Mesothelial cell of epicardium (in vitro differentiated cells): ENCODE measurements around the gene CDKN2AIP. TPM values are rescaled to one million over a fixed set of nuclear protein-coding genes. Genes with fewer than 3 reads are reported as not detected.

Experiments used
- DNase-seq, 2 experiments: peaks; one replicate each; pipeline ENCODE4 v3.0.0; 2021; ENCODE audit warnings: low spot score in 2 of 2; ENCODE audit not compliant: unreplicated experiment in 2 of 2
- H3K27ac Mint-ChIP-seq: 2 replicates; pipeline ENCODE4 v1.8.0; 2021; ENCODE audit warnings: mixed read lengths
- H3K27me3 Mint-ChIP-seq: 2 replicates; pipeline ENCODE4 v1.8.0; 2021; ENCODE audit warnings: low read depth, mixed read lengths
- H3K36me3 Mint-ChIP-seq: 2 replicates; pipeline ENCODE4 v1.8.0; 2021; ENCODE audit warnings: mixed read lengths
- H3K4me1 Mint-ChIP-seq: 2 replicates; pipeline ENCODE4 v1.8.0; 2021; ENCODE audit warnings: mixed read lengths
- H3K4me3 Mint-ChIP-seq: 2 replicates; pipeline ENCODE4 v1.8.0; 2021; ENCODE audit warnings: mild to moderate bottlenecking, moderate library complexity, mixed read lengths
- H3K9me3 Mint-ChIP-seq: 2 replicates; pipeline ENCODE4 v1.8.0; 2021; ENCODE audit warnings: mixed read lengths
- total RNA-seq: library from RNA; stranded (reverse); gene quantifications from 3 replicates; pipeline ENCODE4 v1.2.1, GENCODE V29; 2021
- TF ChIP-seq, protein P1 (sequence below): fragments of 200-600 bp; sonication (generic); IDR thresholded peaks from one replicate; pipeline ENCODE4 v1.5.0; 2021; ENCODE audit warnings: antibody characterized with exemption; ENCODE audit not compliant: unreplicated experiment

CDKN2AIP gene
- total RNA-seq, 1 donor from 2014 or later, result 42.3 TPM

DNA sequence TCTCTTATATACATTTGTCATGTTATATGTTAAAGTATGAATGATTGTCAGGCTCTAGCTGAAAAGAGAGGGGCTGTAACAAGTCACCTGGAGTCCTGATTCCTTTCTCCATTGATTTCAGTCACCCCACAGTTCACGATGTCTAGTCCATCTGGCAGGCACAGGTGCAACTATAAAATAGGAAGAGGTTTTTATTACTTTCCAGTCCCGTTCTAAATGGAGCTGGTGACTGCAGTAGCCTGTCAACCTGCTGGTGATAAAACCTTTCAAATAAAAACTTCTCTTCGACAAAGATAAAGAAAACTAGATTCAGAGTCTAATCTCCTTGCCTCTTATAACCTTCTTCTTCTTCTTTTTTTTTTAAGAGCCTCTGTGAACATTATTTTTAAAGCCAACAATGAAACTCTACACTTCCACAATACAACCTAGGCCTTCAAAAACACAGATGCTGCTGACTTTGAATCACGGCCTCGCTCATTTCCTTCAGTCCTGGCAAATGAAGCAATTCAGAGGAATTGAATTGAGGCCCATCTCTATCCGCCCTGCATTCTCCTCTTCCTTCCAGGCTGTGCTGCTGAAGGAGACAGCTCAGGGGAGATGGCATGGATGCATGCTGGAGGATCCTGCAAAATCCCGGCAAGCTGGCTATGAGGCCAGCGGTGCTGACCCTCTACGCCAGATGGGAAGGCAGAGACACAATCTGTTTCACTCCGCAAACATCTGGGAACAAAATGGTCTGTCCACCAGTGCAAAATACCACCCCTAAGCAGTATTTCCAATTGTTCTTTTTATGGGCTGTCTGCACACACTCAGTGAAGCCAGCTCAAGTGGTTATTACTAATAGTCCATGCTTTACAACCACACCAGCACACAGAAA, 27.3 kb upstream of the CDKN2AIP start:
- Mint-ChIP-seq H3K9me3 (no peaks in the 10 kb centered on the region), H3K36me3 (no peaks in the 10 kb centered on the region), H3K27ac (peak overlapping the region; percentile 47), H3K4me3 (no peak overlapping the region), H3K4me1 (peaks cover 14% of the 10 kb centered on the region), H3K27me3 (no peaks in the 10 kb centered on the region)
- TF ChIP-seq, protein P1, sequence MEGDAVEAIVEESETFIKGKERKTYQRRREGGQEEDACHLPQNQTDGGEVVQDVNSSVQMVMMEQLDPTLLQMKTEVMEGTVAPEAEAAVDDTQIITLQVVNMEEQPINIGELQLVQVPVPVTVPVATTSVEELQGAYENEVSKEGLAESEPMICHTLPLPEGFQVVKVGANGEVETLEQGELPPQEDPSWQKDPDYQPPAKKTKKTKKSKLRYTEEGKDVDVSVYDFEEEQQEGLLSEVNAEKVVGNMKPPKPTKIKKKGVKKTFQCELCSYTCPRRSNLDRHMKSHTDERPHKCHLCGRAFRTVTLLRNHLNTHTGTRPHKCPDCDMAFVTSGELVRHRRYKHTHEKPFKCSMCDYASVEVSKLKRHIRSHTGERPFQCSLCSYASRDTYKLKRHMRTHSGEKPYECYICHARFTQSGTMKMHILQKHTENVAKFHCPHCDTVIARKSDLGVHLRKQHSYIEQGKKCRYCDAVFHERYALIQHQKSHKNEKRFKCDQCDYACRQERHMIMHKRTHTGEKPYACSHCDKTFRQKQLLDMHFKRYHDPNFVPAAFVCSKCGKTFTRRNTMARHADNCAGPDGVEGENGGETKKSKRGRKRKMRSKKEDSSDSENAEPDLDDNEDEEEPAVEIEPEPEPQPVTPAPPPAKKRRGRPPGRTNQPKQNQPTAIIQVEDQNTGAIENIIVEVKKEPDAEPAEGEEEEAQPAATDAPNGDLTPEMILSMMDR, result no peak
- no peak for DNase-seq

DNA sequence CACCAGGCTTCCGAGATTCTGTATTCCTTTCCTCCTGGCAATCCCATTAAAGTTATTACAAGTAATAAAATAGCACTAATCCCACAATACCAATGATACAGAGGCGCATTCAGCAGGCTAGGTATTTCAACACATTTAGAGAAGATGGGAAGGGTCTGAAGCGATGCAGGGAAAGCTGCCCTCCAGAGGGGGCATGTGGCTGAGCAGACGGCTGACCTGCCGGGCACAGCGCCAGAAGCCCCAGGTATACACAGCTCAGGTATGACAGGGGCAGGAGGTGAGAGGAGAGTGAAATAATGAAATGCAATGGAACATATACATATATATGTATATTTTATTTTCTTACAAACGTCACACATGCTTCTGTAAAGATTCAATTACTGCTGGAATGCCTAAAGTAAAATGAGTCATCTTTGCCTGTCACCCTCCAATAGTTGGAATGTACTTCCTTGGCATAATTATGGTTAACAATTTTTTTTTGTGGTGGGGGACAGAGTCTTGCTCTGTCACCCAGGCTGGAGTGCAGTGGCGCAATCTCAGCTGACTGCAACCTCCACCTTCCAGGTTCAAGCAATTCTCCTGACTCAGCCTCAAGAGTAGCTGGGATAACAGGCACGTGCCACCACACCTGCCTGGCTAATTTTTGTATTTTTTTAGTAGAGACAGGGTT, 21.3 kb upstream of the CDKN2AIP start:
- no peak for DNase-seq
- no peak overlapping the region for H3K4me3 Mint-ChIP-seq
- H3K36me3 Mint-ChIP-seq, result no peaks in the 10 kb centered on the region
- H3K9me3 Mint-ChIP-seq, result no peaks in the 10 kb centered on the region
- TF ChIP-seq, protein P1, result no peak
- peak overlapping the region; percentile 81 for H3K27ac Mint-ChIP-seq
- peaks cover 15% of the 10 kb centered on the region for H3K4me1 Mint-ChIP-seq
- no peaks in the 10 kb centered on the region for H3K27me3 Mint-ChIP-seq

DNA sequence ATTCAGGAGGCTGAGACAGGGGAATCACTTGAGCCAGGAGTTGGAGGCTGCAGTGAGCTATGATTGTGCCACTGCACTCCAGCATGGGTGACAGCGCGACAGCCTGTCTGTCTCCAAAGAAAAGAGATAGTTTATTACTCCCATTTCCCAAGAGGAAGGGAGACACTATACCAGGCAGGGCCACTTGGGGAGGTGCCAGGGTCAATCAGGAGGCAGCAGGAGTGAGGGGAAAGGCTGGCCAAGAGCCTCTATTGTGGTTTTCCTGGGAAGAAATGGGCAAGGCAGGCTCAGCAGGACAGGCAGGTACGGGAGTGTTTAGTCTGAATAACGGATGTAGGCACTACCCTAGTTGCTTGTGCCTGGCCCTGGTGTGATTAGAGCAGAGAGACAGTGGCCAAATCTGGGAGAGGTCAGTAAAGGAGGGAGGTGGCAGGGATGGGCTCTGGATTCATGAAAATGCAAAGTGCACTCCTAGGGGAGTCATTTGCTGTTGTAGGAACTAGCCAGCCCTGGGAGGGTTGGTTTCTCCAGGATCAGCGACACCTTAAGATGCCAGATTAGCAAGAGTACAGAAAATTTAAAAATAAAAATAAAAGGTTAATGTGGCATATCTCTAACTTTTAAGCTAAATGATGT, 20.2 kb upstream of the CDKN2AIP start:
- no peaks in the 10 kb centered on the region for H3K9me3 Mint-ChIP-seq
- peaks cover 15% of the 10 kb centered on the region for H3K4me1 Mint-ChIP-seq
- no peak for DNase-seq
- no peaks in the 10 kb centered on the region for H3K27me3 Mint-ChIP-seq
- H3K4me3 Mint-ChIP-seq, result no peak overlapping the region
- H3K27ac Mint-ChIP-seq, result no peak overlapping the region
- TF ChIP-seq, protein P1, result no peak
- no peaks in the 10 kb centered on the region for H3K36me3 Mint-ChIP-seq

DNA sequence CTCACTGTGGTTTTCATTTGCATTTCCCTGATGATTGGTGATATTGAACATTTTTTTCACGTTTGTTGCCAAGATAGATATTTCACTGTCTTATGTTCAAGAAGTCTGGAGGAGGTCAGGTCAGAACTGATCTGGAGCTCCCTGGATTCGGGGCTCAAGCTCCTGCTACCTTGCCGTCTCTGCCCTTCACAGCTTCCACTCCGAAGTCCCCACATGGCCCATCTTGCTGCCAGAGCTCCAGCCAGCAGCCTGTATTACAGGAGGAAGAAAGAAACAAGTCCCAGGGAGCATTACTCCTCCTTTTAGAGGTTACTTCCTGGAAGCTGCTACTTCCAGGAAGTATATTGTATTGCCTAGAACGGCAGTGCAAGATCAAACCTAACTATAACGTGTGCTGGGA, 17.9 kb upstream of the CDKN2AIP start:
- DNase-seq, result peak in 1 of 2 experiments; percentile 17
- Mint-ChIP-seq H3K4me1 (peaks cover 14% of the 10 kb centered on the region), H3K36me3 (no peaks in the 10 kb centered on the region), H3K27me3 (no peaks in the 10 kb centered on the region), H3K4me3 (no peak overlapping the region), H3K9me3 (no peaks in the 10 kb centered on the region), H3K27ac (no peak overlapping the region)
- TF ChIP-seq, protein P1, result no peak

DNA sequence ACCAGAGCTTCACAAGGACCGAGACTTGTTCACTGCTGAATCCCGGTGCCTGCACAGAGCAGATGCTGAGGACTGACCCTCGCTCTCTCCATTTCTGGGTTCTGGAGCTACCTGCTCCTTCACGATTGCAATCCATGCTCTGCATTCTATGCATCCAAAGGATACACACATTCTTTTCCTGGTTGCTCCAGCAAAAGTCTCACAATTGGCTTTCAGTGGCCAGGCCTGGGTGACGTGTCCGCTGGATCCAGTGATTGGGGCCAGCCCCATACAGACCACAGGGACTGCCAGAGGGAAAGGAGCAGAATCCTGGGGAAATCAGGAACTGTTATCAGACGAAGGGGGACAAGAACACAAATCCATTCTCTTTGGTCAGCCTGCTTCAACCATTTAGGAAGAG, 14.9 kb upstream of the CDKN2AIP start:
- H3K4me1 Mint-ChIP-seq, result peaks cover 6% of the 10 kb centered on the region
- H3K36me3 Mint-ChIP-seq, result no peaks in the 10 kb centered on the region
- no peak overlapping the region for H3K4me3 Mint-ChIP-seq
- H3K27me3 Mint-ChIP-seq, result no peaks in the 10 kb centered on the region
- peak overlapping the region; percentile 47 for H3K27ac Mint-ChIP-seq
- H3K9me3 Mint-ChIP-seq, result no peaks in the 10 kb centered on the region
- no peak for DNase-seq
- TF ChIP-seq, protein P1, result no peak
